DND-41 (cell line): ENCODE data around the gene AGPAT4.

Experiments used
- CTCF ChIP-seq: IDR thresholded peaks from 2 replicates; pipeline ENCODE4 v1.5.1; 2012; ENCODE audit warnings: borderline replicate concordance, low read length, moderate library complexity, mild to moderate bottlenecking; ENCODE audit not compliant: poor library complexity, severe bottlenecking; ENCODE audit errors: extremely low read depth
- EZH2 ChIP-seq: IDR thresholded peaks from 3 replicates; pipeline ENCODE4 v1.6.1; 2012; ENCODE audit warnings: borderline replicate concordance, low read depth, mild to moderate bottlenecking, moderate library complexity, low read length, inconsistent platforms; ENCODE audit not compliant: severe bottlenecking

- no peak for TF ChIP-seq CTCF
- TF ChIP-seq EZH2: no peak
Measured at GRCh38 chr6:161127071-161127740, 146.7 kb downstream of the AGPAT4 start.
